Esophagus squamous epithelium (tissue), 5 donors: ENCODE measurements around the gene HSH2D. TPM values are rescaled to one million over a fixed set of nuclear protein-coding genes. Genes with fewer than 3 reads are reported as not detected.
A peak's percentile ranks its signal among the peaks of the same experiment; 100 is the strongest.

Source experiments
- DNase-seq: peaks from one replicate; lab custom pipeline; 2025; lab: John Stamatoyannopoulos, UW
- H3K27ac ChIP-seq, 4 donors: fragments of 200-600 bp; sonication (generic); one replicate each; pipeline ENCODE4 v1.5.1; 2016 to 2019; ENCODE audit warnings: mild to moderate bottlenecking in 1 of 4
- H3K27me3 ChIP-seq, 4 donors: fragments of 200-600 bp; sonication (generic); 1 replicate in 3 of 4; 2 replicates in 1 of 4; pipeline versions ENCODE4 v1.5.1 to v1.6.0; 2017 to 2021; ENCODE audit warnings: antibody characterized with exemption in 1 of 4
- H3K36me3 ChIP-seq, 3 donors: fragments of 200-600 bp; sonication (generic); one replicate each; pipeline ENCODE4 v1.5.1; 2016 to 2019
- H3K4me1 ChIP-seq, 3 donors: fragments of 200-600 bp; sonication (generic); one replicate each; pipeline ENCODE4 v1.5.1; 2017 to 2019
- H3K4me3 ChIP-seq, 4 donors: fragments of 200-600 bp; sonication (generic); 1 replicate in 3 of 4; 2 replicates in 1 of 4; pipeline ENCODE4 v1.5.1; 2016 to 2019; ENCODE audit warnings: mild to moderate bottlenecking in 2 of 4, moderate library complexity in 1 of 4
- H3K9me3 ChIP-seq, 3 donors: fragments of 200-600 bp; sonication (generic); one replicate each; pipeline ENCODE4 v1.5.1; 2016 to 2019
- POLR2A ChIP-seq, 4 donors: fragments of 450-650 bp; IDR thresholded peaks; one replicate each; pipeline ENCODE4 v1.6.1; 2017; ENCODE audit warnings: antibody characterized with exemption in 4 of 4, mild to moderate bottlenecking in 4 of 4, moderate library complexity in 3 of 4
- WGBS, 2 donors: methylation state at CpG; one replicate each; pipeline ENCODE4 v1.1.5; 2018; 5-methylcytosine and 5-hydroxymethylcytosine counted together
- intact Hi-C: fragments of 100-400 bp; cut with DNase I; formaldehyde crosslinking; loops from one replicate; pipeline ENCODE4 v1.15.0; 2022
- total RNA-seq, 4 donors: library from RNA; depleted of rRNA; stranded (reverse); fragments of >200 nt; gene quantifications; one replicate each; pipeline ENCODE4 v1.1.0, GENCODE V29; 2016
- TF ChIP-seq, protein P1 (sequence below), 6 experiments: fragments of 450-650 bp in 4 of 6; fragments of 200-600 bp in 2 of 6; sonication (generic) in 2 of 6; IDR thresholded peaks; one replicate each; pipeline ENCODE4 v1.5.1; 2016 to 2019; ENCODE audit warnings: antibody characterized with exemption in 6 of 6, mild to moderate bottlenecking in 4 of 6, moderate library complexity in 4 of 6
- donor health status: DM: yes; HTN: yes; CAD: no.

The HSH2D gene
- total RNA-seq, 4 donors from 2014 or later: 0.31 to 1.1 (median 0.41) TPM; not detected in 1

DNA sequence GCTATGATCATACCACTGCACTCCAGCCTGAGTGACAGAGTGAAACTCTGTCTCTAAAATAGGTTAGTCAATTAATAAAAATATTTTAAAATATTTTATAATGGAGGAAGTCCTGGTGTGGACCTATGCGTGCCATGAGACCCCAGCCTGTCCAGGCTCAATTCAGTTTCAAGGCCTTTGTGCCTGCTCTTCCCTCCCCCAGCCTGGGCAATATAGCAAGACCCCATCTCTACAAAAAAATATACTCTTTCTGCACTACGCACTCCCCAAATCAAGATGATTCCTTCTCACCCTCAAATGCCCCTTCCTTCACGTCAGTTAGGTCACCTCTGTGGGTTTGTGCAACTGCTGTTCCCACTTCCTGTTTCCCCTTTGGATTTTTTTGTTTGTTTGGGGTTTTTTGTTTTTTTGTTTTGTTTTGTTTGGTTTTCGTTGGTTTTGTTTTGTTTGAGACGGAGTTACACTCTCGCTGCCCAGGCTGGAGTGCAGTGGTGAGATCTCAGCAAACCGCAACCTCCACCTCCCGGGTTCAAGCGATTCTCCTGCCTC lies 1.4 kb upstream of the HSH2D start:
- TF ChIP-seq, protein P1, sequence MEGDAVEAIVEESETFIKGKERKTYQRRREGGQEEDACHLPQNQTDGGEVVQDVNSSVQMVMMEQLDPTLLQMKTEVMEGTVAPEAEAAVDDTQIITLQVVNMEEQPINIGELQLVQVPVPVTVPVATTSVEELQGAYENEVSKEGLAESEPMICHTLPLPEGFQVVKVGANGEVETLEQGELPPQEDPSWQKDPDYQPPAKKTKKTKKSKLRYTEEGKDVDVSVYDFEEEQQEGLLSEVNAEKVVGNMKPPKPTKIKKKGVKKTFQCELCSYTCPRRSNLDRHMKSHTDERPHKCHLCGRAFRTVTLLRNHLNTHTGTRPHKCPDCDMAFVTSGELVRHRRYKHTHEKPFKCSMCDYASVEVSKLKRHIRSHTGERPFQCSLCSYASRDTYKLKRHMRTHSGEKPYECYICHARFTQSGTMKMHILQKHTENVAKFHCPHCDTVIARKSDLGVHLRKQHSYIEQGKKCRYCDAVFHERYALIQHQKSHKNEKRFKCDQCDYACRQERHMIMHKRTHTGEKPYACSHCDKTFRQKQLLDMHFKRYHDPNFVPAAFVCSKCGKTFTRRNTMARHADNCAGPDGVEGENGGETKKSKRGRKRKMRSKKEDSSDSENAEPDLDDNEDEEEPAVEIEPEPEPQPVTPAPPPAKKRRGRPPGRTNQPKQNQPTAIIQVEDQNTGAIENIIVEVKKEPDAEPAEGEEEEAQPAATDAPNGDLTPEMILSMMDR (IDR thresholded peaks at IDR 0.05): no peak
- no peak for TF ChIP-seq POLR2A (IDR thresholded peaks at IDR 0.05)
- DNase-seq: no peak
- Histone ChIP-seq H3K9me3 (no peaks in the 10 kb centered on the region), H3K36me3 (no peaks in the 10 kb centered on the region), H3K4me1 (peaks cover 0 to 11% (median 4%) of the 10 kb centered on the region in 3 donors), H3K4me3 (no peak overlapping the region), H3K27me3 (peaks cover 0 to 17% (median 0%) of the 10 kb centered on the region in 4 donors), H3K27ac (peak overlapping the region in 1 of 4 donors; percentile 75)
- intact Hi-C loops: no loop called here
- WGBS, 2 donors: 76 to 79% methylated on average over 4 to 9 of the region's 9 CpGs

- Histone ChIP-seq H3K36me3 (no peaks in the 10 kb centered on the region), H3K9me3 (no peaks in the 10 kb centered on the region), H3K27me3 (peaks cover 0 to 17% (median 0%) of the 10 kb centered on the region in 4 donors), H3K27ac (peak overlapping the region in 3 of 4 donors; percentile 25 to 75 (median 66)), H3K4me3 (peak overlapping the region in 2 of 4 donors; percentile 16 to 54), H3K4me1 (peaks cover 0 to 17% (median 10%) of the 10 kb centered on the region in 3 donors)
- DNase-seq: no peak
- 33 to 57% methylated on average over 1 of the region's 1 CpG for WGBS, 2 donors
- TF ChIP-seq, protein P1 (IDR thresholded peaks at IDR 0.05): no peak
- TF ChIP-seq POLR2A (IDR thresholded peaks at IDR 0.05): no peak
- intact Hi-C loops: no loop called here
Measured at GRCh38 chr19:16144216-16144581, 714 bp downstream of the HSH2D start.

DNA sequence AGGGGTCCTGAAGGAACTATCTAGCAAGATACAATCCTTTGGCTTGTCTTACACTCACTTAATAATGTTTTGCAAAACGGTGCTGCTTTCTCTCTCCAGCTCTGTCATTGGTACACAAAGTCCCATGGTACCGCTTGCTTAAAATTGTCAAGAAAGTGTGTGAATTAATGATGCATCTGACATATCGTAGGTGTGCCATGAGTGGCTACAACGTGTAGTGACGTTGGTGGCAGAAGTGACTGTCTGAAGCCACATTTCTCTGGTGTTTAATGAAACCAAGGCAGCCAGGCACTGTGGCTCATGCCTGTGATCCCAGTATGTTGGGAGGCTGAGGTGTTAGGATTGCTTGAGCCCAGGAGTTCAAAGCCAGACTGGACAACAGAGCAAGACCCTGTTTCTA lies 2.6 kb downstream of the HSH2D start:
- 52 to 60% methylated on average over 5 of the region's 5 CpGs for WGBS, 2 donors
- intact Hi-C loops: no loop called here
- no peak for DNase-seq
- Histone ChIP-seq H3K9me3 (no peaks in the 10 kb centered on the region), H3K36me3 (no peaks in the 10 kb centered on the region), H3K27ac (no peak overlapping the region), H3K4me3 (peak overlapping the region in 1 of 4 donors; percentile 32), H3K27me3 (peaks cover 0 to 17% (median 0%) of the 10 kb centered on the region in 4 donors), H3K4me1 (peaks cover 0 to 17% (median 10%) of the 10 kb centered on the region in 3 donors)
- no peak for TF ChIP-seq POLR2A (IDR thresholded peaks at IDR 0.05)
- TF ChIP-seq, protein P1 (IDR thresholded peaks at IDR 0.05): no peak

- intact Hi-C loops: no loop called here
- TF ChIP-seq, protein P1 (IDR thresholded peaks at IDR 0.05): no peak
- no peak for TF ChIP-seq POLR2A (IDR thresholded peaks at IDR 0.05)
- peaks cover 0 to 5% (median 0%) of the 10 kb centered on the region in 4 donors for H3K27me3 ChIP-seq
- no peaks in the 10 kb centered on the region for H3K36me3 ChIP-seq
- peaks cover 0 to 7% (median 7%) of the 10 kb centered on the region in 3 donors for H3K4me1 ChIP-seq
- H3K27ac ChIP-seq: peak overlapping the region in 1 of 4 donors; percentile 21
- WGBS, 2 donors: 55 to 65% methylated on average over 7 to 8 of the region's 8 CpGs
- no peak for DNase-seq
- no peaks in the 10 kb centered on the region for H3K9me3 ChIP-seq
- no peak overlapping the region for H3K4me3 ChIP-seq
Measured at GRCh38 chr19:16148443-16149229, 5.2 kb downstream of the HSH2D start.
